Activated naive CD4-positive, alpha-beta T cell treated with anti-CD3 and anti-CD28 coated beads, Interleukin-2, amount 50 U/mL, for 72 hours (primary cell): ENCODE data around the gene DOCK3. TPM values are rescaled to one million over a fixed set of nuclear protein-coding genes. Genes with fewer than 3 reads are reported as not detected.
A peak's percentile ranks its signal among the peaks of the same experiment; 100 is the strongest.

Experiments
- ATAC-seq, 2 donors: fragments of 150-1000 bp; cut with Tn5 transposase; 2 replicates each; pipeline ENCODE4 v1.10.0; 2021; ENCODE audit warnings: mild to moderate bottlenecking in 2 of 2, moderate library complexity in 2 of 2
- DNase-seq, 2 donors: peaks; one replicate each; pipeline ENCODE4 v3.0.0; 2021 to 2022; ENCODE audit warnings: low spot score in 2 of 2
- H3K27ac Mint-ChIP-seq, 2 donors: one replicate each; pipeline ENCODE4 v1.8.0; 2022; ENCODE audit warnings: mild to moderate bottlenecking in 2 of 2, mixed read lengths in 2 of 2
- H3K36me3 Mint-ChIP-seq, 2 donors: one replicate each; pipeline ENCODE4 v1.8.0; 2022; ENCODE audit warnings: mixed read lengths in 2 of 2
- H3K9me3 Mint-ChIP-seq, 2 donors: one replicate each; pipeline ENCODE4 v1.8.0; 2022; ENCODE audit warnings: mixed read lengths in 2 of 2
- total RNA-seq, 2 donors: library from RNA; stranded (reverse); gene quantifications; one replicate each; pipeline ENCODE4 v1.2.3, GENCODE V29; 2022

Gene DOCK3, protein sequence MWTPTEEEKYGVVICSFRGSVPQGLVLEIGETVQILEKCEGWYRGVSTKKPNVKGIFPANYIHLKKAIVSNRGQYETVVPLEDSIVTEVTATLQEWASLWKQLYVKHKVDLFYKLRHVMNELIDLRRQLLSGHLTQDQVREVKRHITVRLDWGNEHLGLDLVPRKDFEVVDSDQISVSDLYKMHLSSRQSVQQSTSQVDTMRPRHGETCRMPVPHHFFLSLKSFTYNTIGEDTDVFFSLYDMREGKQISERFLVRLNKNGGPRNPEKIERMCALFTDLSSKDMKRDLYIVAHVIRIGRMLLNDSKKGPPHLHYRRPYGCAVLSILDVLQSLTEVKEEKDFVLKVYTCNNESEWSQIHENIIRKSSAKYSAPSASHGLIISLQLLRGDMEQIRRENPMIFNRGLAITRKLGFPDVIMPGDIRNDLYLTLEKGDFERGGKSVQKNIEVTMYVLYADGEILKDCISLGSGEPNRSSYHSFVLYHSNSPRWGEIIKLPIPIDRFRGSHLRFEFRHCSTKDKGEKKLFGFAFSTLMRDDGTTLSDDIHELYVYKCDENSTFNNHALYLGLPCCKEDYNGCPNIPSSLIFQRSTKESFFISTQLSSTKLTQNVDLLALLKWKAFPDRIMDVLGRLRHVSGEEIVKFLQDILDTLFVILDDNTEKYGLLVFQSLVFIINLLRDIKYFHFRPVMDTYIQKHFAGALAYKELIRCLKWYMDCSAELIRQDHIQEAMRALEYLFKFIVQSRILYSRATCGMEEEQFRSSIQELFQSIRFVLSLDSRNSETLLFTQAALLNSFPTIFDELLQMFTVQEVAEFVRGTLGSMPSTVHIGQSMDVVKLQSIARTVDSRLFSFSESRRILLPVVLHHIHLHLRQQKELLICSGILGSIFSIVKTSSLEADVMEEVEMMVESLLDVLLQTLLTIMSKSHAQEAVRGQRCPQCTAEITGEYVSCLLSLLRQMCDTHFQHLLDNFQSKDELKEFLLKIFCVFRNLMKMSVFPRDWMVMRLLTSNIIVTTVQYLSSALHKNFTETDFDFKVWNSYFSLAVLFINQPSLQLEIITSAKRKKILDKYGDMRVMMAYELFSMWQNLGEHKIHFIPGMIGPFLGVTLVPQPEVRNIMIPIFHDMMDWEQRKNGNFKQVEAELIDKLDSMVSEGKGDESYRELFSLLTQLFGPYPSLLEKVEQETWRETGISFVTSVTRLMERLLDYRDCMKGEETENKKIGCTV (N-terminal part only)
- total RNA-seq: 1 to 10 TPM; 4.1 to 4.8 TPM

DNA sequence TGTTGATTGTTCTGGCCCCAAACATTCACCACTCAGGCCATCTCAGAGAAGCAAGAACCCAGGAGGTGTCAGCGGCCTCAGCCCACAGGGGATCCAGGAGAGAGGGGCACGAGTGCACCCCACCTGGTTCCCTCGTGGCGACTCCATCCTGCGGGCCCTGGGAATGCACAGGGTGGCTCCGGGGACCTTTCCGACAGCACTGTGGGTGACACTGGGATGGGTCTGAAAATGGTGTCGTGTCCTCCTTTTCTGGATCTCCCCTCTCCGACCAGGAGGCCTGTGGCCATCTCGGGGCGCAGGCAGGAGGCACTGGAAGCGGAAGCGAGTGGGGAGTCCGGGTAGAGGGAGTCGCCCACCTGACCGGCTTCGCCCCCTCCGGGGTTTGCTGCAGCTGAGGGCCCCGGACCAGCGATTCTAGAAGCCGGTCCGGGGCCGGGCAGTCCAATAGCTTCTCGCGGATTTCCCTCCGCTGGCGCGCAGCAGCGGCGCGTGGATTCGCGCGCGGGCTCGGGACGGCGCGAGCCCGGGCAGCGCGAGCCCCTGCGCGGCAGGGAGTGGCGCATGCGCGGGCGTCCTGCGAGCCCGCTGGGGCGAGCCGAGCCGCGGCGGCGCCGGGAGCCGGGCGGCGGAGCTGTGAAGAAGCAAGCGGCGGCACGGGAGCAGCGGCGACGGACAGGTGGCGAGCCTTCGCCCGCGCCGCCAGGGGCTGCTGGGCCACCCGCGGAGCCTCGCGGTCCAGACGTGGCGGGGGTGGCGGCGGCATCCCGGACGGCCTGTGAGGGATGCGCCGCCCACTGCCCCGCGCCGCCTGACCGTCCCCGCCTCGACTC lies at the start of gene DOCK3:
Gene DOCK3, plus strand, starts transcription at position 579 of the 830 bp plus-strand sequence. CDS start 337 bp downstream, outside the sequence.
- Mint-ChIP-seq H3K27ac (peak within 1 kb of the TSS in 1 of 2 donors; percentile 4), H3K9me3 (no peaks in the 10 kb centered on the region), H3K36me3 (peaks cover 0 to 6% of the 10 kb centered on the region in 2 donors)
- ATAC-seq (peak; percentile 86 to 90), DNase-seq (peak; percentile 70 to 73)

DNA sequence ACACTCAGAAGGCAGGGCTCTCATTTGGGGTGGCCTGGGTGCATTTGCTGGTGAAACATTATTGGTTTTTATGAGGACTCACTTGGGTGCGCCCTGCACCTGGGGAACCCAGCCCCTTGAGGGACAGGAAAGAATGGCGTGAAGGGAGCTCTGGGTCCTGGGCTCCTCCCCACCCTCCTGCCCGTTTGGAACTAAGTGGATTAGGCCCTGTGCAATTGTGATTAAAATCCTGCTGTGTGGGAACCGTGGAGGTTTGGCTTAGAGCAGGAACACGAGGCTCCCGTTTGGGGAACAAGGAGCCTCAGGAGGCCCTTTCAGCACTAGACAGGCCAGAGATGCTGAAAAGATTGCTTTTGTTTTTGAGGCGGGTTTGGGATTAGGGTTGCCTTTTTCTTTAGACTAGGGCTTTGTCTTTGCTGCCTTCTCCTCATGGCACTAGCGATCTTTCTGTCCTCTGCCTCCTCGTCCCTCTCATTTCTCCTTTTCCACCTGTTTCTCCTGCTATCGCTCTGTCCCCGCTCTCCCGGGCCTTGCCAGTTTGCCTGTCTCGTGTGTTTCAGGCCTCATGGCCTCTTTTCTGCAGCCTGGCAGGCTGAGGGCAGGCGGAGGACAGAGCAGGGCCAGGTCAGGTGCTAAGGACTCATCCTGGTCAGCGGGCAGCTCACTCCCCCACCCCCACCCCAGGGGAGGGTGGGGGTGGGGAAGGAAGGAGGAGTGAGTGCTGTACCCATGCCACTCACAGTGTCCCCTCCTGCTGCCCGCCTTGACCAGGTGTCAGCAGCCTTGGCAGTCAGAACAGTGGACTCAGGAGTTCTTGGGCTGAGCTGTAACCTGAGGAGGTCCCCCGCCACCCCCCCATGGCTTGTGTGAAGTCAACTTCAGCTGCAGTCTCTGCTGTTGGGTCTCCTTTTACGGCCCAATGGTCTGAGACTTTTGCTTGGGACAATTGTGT lies 49.2 kb upstream of the DOCK3 start:
- H3K27ac Mint-ChIP-seq: peak overlapping the region; percentile 87 to 92
- no peak for DNase-seq

DNA sequence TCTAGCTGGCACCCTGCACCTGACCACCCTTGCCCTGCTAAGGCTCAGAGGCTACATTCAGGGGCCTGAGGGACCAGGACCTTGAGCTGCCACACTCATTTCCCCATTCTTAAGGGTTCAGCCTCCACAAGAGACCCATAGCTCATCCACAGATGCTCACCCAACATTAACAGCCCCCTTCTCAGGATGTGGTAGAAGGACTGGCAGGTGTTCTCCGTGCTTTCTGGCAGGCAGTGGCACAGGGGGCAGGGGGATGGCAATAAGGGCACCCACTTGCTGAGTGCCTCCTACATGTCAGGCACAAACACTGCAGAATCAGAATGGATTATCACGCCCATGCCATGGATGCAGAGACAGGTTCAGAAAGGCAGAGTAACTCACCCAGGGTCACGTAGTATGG lies 48.3 kb upstream of the DOCK3 start:
- DNase-seq (no peak), ATAC-seq (no peak)
- Mint-ChIP-seq H3K36me3 (peaks cover 6 to 40% of the 10 kb centered on the region in 2 donors), H3K9me3 (no peaks in the 10 kb centered on the region), H3K27ac (peak overlapping the region; percentile 77 to 84)

More for the DNA sequence above, 49.2 kb upstream of the DOCK3 start:
- Mint-ChIP-seq H3K36me3 (peaks cover 11 to 44% of the 10 kb centered on the region in 2 donors), H3K9me3 (no peaks in the 10 kb centered on the region)
- no peak for ATAC-seq

DNA sequence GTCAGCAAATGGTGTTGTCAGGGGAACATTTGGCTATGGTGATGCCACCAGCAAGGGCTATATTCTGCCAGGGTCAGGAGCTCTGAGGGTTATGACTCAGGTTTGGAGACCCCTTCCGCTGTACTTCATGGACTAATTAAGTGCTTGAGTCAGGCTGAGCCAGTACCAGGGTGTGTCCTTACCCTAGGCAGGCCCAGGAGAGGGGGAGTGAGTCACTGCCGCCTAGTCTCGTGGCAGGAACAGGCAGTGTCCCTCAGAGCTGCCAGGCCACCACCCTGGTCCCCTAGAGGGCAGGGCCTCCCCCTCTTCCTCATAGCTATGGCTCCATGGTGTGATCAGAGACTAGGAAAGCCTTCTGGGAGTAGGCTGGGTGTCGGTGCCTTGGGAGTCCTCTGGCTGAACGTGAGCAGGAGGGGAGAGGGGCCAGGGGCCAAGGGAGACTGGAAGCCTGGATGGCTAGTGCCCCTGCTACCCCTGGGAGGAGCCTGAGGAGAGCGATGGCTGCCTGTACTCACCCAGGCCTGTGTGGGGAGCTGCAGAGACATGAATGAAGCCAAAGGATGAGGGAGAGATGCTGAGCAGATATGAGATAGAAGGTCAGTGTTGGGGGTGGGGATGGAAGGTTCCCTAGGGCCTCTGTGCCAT lies 47.2 kb upstream of the DOCK3 start:
- peak; percentile 31 to 66 for ATAC-seq
- Mint-ChIP-seq H3K9me3 (no peaks in the 10 kb centered on the region), H3K36me3 (peaks cover 6 to 40% of the 10 kb centered on the region in 2 donors), H3K27ac (peak overlapping the region; percentile 84 to 88)
- DNase-seq: no peak

DNA sequence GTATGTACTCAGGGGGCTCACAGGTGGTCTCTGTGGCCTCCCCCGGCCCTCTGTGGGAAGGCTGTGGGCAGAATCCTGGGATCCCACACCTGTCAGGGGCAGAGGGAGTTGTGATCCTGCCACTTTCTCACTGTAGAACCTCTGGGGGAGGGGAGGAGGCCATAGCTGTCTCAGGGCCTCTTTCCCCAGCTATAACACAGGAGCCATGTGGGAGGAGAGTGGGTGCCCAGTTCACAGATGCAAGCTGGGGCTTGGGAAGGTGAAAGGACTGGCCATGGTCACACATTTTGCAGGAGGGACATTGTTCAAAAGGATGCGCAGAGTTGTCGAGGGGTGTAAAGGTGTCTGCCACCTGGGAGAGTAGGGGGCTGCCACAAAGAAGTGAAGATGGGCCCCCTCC lies 46.1 kb upstream of the DOCK3 start:
- peak overlapping the region in 1 of 2 donors; percentile 84 for H3K27ac Mint-ChIP-seq
- H3K36me3 Mint-ChIP-seq: peaks cover 6 to 36% of the 10 kb centered on the region in 2 donors
- ATAC-seq (no peak), DNase-seq (no peak)
- no peaks in the 10 kb centered on the region for H3K9me3 Mint-ChIP-seq

DNA sequence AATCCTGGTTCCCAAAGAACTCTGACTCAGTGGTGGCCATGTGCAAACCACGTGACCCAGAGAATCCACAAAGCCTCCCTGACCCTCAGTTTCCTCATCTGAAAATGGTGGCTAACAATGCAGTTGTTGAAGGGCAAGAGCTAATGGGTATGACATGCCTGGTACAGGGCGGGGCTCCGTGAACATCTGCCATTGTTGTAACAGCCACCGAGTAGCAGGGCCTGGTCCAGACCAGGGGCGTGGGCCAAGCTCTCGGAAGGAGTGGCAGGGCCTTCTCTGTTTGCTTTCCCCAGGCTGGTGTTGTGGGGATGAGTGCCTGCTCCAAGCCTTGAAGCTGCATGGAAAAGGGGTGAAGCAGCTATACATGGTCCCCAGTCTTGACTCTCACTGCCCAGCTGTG lies 44.3 kb upstream of the DOCK3 start:
- ATAC-seq (no peak), DNase-seq (no peak)
- H3K36me3 Mint-ChIP-seq: peaks cover 6 to 25% of the 10 kb centered on the region in 2 donors
- no peaks in the 10 kb centered on the region for H3K9me3 Mint-ChIP-seq
- peak overlapping the region in 1 of 2 donors; percentile 84 for H3K27ac Mint-ChIP-seq

DNA sequence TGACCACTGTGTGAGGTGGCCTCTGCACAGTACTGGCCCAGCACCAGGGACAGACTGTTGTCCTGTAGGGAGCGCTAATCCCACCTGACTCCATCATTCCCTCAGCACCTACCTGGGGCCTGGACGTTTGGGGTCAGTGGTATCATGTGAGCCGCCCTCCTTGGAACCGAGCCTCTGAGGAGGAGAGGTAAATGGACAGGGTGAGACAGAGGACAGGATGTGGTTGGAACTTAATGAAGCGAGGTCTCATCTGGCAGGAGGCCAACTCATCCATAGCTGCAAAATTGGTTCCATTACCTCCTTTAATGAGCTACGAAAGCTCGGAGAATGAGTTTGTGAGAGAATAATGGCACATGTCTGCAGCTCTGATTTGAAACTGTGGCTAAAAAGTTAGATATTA lies 43.9 kb upstream of the DOCK3 start:
- Mint-ChIP-seq H3K9me3 (no peaks in the 10 kb centered on the region), H3K27ac (peak overlapping the region in 1 of 2 donors; percentile 86), H3K36me3 (peaks cover 6 to 25% of the 10 kb centered on the region in 2 donors)
- no peak for ATAC-seq
- no peak for DNase-seq

DNA sequence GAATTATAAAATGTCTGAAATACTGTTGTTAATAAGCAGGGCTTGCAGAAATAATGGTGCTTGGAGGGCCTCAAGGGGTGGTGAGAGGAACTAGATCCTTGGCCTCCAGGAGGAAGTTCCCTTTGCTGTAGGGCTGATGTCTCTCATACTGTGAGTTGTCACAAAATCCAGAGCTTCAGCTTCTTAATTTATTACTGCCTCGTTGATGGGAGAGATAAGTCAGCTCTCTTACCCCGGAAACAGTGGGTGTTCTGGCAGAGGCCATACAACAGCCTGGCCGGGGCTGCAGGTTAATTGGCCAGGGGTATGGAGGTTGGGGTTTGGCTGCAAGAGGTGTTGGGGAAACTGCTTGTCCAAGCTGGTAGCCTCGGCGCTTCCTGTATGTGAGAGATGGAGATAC lies 42.3 kb upstream of the DOCK3 start:
- no peaks in the 10 kb centered on the region for H3K9me3 Mint-ChIP-seq
- H3K27ac Mint-ChIP-seq: peak overlapping the region; percentile 25 to 94
- ATAC-seq: peak; percentile 42 to 46
- no peak for DNase-seq
- H3K36me3 Mint-ChIP-seq: peaks cover 5 to 24% of the 10 kb centered on the region in 2 donors

DNA sequence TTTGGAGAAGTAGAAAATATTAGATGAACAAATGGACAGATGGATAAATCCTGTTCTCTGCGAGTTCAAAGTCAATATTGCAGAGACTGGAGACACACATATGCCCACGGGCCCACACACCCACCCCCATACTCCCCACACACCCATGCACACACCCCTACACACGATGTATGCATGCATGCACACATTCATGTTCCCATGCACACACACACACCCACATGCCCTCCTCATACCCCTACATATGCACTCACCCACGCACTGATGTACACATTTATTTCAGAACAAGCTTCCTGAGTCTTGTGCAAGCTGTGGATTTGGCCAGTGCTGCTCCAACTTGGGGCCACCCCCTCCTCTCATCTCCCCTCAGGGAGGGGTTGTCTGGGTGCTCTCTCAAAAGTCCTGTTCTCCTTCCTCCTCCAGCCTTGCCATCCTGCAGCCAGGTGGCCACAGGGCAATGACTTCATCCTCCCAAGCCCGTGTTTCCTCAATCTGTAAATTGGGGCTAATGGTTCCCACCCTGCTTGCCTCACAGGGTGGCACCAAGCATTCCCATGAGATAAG lies 41.4 kb upstream of the DOCK3 start:
- DNase-seq (no peak), ATAC-seq (peak in 1 of 2 donors; percentile 18)
- H3K9me3 Mint-ChIP-seq: no peaks in the 10 kb centered on the region
- H3K36me3 Mint-ChIP-seq: peaks cover 0 to 18% of the 10 kb centered on the region in 2 donors
- peak overlapping the region in 1 of 2 donors; percentile 25 for H3K27ac Mint-ChIP-seq

DNA sequence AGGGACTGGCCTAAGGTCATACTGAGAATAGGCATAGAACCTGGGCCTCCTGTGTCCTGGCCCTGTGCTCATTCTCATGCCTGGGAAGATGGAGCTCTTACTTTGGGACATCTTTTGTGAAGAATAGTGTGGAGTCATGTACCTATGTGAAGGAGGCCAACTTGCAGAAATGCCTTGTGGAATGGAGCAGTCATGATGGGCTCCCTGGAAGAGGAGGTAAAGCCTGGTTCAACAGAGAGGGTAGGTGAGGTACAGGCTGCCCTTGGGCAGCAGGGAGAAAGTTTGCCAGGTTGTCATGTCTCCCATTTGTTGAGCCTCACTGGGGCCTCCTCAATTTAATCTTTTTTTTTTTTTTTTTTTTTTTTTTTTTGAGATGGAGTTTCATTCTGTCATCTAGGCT lies 39.7 kb upstream of the DOCK3 start:
- DNase-seq (no peak), ATAC-seq (no peak)
- Mint-ChIP-seq H3K36me3 (peaks cover 0 to 12% of the 10 kb centered on the region in 2 donors), H3K9me3 (no peaks in the 10 kb centered on the region), H3K27ac (peak overlapping the region in 1 of 2 donors; percentile 73)

DNA sequence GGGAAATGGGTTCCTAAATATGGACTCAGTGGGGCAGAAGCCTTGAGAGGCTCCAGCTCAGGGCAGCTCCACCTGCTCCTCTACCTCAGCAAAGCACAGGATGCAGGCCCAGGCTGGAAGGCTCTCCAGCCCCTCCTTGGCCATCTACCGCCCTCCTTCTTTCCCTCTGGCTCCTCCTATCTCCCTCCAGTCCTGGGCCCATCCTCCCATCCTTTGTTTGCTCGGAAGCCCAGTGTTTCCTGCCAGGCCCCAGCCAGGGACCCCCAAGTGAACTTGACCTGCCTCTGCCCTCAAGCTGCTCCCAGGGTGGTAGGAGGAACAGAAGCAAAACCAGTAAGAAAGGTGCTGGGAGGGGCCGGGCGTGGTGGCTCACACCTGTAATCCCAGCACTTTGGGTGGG lies 37.7 kb upstream of the DOCK3 start:
- ATAC-seq (no peak), DNase-seq (no peak)
- H3K9me3 Mint-ChIP-seq: no peaks in the 10 kb centered on the region
- H3K36me3 Mint-ChIP-seq: peaks cover 0 to 15% of the 10 kb centered on the region in 2 donors
- H3K27ac Mint-ChIP-seq: peak overlapping the region; percentile 81 to 96

DNA sequence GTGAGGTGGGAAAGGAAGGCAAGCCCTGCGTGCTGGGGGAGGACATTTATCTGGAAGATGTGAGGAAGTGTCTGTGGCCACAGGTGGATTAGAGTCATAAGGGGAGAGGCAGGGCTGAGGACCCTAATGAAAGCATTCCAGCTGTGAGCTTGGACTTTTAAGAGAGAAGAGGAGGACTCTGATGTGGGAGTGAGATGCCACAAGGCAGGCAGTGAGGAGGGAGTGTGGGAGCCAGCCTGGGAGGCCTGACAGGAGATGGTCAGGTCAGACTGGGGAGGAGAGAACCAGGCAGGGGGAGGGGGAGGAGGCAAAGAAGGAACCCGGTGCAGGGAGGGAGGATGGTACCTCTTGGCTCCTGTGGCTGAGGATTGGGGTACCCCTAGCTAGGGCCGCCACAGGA lies 36.8 kb upstream of the DOCK3 start:
- Mint-ChIP-seq H3K27ac (peak overlapping the region; percentile 81 to 96), H3K36me3 (peaks cover 0 to 17% of the 10 kb centered on the region in 2 donors), H3K9me3 (no peaks in the 10 kb centered on the region)
- DNase-seq: no peak
- no peak for ATAC-seq

DNA sequence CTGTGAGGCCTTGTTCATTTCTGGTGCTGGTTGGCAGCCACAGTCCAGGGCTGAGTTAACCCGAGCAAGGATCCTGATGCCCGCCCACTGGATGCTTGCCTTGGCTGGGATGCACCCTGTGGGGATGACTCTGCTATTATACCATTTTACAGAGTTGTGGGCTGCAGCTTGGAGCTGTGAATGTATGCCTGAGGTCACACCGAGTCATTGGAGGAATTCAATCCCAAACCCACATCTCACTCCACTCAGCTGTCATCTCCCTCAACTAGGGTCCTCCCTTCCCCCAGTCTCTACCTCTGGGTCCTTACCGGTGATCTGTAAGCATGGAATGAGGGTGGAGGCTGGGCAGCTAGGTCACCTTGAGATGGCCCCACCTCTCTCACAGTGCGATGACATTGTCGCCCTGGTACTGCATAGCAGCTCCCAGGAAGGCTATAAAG lies 35.7 kb upstream of the DOCK3 start:
- peak in 1 of 2 donors; percentile 24 for ATAC-seq
- H3K27ac Mint-ChIP-seq: peak overlapping the region in 1 of 2 donors; percentile 65
- no peaks in the 10 kb centered on the region for H3K9me3 Mint-ChIP-seq

DNA sequence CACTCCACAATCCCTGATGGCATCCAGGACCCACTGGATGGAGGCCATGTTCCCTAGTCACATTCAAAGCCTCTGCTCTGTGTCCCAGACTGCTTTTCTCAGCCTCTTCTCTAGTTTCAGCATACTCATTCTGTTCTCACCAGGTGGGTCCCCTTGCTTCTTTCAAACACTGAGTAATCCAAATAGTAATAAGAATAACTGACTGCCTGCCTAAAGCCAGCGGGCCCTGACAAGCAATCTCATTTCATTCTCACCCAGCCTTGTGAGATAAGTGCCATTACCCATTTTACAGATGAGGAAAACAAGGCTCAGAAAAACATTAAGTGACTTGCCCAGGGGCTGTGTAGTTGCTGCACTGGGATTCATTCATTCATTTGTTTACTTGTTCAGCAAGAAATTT lies 32.3 kb upstream of the DOCK3 start:
- DNase-seq: no peak
- peak; percentile 83 to 85 for ATAC-seq
- Mint-ChIP-seq H3K9me3 (no peaks in the 10 kb centered on the region), H3K36me3 (peaks cover 4 to 24% of the 10 kb centered on the region in 2 donors), H3K27ac (peak overlapping the region in 1 of 2 donors; percentile 4)

More for the DNA sequence above, 35.7 kb upstream of the DOCK3 start:
- DNase-seq: no peak
- H3K36me3 Mint-ChIP-seq: peaks cover 0 to 23% of the 10 kb centered on the region in 2 donors
